ENCODE measurements around the gene MACROD2.

The MACROD2 gene

GRCh38 chr20:15036948-15037347, 1041.6 kb downstream of the MACROD2 start:
- DNase-seq, result no peak

GRCh38 chr20:15039088-15039752, 1043.9 kb downstream of the MACROD2 start:
- no peak for DNase-seq

GRCh38 chr20:15042723-15043122, 1047.4 kb downstream of the MACROD2 start:
- DNase-seq, result no peak

DNA sequence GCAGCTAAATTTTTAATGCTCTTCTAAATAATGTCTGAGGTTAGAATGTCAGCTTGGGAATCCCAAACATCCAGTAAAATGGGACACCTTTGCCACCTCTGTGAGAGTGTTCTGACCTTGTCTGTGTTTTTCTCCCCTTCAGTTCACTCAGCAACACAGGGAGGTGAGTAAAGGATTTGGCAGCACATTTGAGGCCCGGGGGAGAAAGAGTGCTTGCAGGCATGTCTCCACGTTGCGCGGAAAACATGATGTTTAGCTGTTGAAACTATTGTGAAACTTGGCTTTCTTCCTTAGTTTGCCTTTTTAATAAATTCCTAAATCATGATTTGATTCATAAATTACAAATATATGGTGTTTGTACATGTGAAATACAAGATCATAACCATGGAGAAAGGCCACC, 1049.9 kb downstream of the MACROD2 start:
- no peak for DNase-seq

GRCh38 chr20:15047042-15047441, 1051.7 kb downstream of the MACROD2 start:
- DNase-seq, result no peak

- DNase-seq, result no peak
These were observed 1052.3 kb downstream of the MACROD2 start for GRCh38 chr20:15047601-15048000.

GRCh38 chr20:15056246-15056645, 1060.9 kb downstream of the MACROD2 start:
- no peak for DNase-seq

DNA sequence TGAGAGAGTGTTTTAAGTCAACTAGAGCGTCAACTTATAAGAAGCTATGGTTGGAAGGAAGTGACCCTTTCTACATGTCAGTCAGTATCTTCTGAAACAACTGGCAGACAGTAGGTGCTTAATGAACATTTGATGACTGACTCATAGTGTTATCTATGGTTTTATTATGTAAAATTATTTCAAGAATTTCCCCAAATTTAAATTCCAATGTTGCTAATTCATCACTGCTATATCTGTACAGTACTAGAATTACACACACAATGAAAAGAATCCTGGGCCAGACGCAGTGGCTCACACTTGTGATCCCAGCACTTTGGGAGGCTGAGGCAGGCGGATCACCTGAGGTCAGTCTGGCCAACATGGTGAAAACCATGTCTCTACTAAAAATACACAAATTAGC, 1063.5 kb downstream of the MACROD2 start:
- no peak for DNase-seq

- no peak for DNase-seq
These were observed 1064.1 kb downstream of the MACROD2 start for GRCh38 chr20:15059438-15059837.

DNA sequence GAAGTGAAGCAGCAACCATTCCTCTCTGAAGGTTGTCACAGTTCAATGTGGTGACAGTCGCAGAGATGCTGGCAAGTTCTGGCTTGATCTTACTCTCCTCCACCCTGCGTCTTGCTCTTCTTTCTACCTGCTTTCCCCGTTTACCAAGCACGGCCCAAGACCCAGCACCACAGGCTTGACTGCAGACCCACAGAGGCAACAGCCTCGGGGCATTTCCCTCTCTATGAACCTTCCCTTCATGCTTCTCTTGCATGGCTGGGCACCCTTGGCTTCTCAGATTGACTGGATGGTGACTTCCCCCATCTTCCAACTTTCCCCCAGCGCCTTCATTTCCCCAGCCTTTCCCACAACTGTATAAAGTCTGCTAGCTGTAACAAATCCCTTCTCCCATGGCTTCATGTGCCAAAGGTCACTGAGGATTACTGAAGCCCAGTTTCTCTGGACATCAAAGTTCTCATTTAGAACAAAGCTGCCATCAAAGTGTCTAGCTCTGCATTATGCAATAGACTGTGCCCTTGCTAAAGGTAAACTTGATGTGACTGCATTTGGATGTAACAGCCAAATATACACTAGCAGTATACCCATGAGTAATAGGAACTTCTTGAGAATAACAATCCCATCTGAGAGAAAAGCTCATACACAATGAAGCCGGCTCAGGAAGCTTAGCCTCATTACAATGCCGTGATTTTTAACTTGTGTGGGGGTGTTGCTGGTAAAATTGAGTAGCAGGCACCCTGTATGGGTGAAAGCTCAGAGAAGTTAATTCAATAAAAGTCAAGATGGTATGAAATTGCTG, 1065.1 kb downstream of the MACROD2 start:
- no peak for DNase-seq

DNA sequence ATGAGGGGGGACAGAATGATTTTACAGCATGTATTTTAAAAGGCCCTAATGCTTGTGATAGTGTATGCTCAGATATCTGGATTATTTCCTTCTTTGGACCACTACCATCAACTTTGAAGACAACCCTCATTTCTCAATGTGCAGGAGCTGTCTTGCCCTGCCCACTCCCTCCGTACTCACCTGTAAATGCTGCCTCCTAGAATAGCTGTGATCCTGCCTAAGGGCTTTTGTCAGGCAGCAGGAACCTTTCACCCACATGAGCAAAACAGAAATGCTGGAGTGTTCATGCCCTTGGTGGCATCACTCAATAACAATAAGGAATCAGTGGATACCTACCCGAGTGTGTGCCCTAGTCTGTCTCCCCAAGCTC, 1065.7 kb downstream of the MACROD2 start:
- no peak for DNase-seq

GRCh38 chr20:15061955-15062354, 1066.6 kb downstream of the MACROD2 start:
- DNase-seq, result no peak

GRCh38 chr20:15063081-15063480, 1067.8 kb downstream of the MACROD2 start:
- no peak for DNase-seq

- DNase-seq, result no peak
These were observed 1069.4 kb downstream of the MACROD2 start for GRCh38 chr20:15064741-15065140.

DNA sequence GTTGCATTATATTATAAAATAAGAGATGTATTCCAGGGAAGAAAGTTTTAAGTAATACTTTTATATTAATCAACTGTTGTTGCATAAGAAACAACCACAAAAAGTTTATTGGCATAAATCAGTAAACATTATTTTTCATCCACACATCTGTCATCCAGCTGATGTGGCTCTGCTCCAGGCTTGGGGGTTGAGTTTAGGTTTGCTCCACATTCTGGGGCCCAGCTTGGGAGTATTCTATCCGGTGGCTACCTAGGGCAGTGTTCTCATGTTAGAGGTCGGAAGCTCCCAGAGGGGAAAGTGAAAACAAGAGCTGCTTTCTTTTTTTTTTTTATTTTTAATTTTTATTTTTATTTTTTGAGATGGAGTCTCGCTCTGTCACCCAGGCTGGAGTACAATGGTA, 1070.5 kb downstream of the MACROD2 start:
- no peak for DNase-seq

DNA sequence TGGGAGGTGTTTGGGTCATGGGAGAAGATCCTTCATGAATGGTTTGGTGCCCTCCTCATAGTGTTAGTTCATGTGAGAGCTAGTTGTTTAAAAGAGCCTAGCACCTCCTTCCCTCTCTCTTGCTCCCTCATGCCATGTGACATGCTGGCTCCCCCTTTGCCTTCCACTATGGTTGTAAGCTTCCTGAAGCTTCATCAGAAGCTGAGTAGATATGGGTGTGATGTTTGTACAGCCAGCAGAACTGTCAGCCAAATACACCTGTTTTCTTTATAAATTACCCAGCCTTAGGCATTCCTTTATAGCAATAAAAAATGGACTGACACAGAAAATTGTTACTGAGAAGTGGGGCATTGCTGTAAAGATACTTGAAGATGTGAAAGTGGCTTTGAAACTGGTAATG, 1073.2 kb downstream of the MACROD2 start:
- no peak for DNase-seq

DNA sequence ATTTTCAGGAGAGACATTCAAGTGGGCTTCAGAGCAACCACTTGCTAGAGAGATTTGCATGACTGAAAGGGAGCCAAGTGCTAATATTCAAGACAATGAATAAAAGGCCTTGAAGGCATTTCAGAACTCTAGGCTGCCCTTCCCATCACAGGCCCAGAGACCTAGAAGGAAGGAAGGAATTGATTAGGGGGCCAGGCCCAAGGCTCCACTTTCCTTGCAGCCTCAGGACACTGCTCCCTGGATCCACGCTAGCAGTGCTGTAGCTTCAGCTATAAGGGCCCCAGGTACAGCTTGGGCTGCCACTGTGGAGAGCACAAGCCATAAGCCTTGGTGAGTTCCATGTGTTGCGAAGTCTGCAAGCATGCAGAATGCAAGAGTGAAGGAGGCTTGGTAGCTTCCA, 1074.0 kb downstream of the MACROD2 start:
- DNase-seq, result no peak

DNA sequence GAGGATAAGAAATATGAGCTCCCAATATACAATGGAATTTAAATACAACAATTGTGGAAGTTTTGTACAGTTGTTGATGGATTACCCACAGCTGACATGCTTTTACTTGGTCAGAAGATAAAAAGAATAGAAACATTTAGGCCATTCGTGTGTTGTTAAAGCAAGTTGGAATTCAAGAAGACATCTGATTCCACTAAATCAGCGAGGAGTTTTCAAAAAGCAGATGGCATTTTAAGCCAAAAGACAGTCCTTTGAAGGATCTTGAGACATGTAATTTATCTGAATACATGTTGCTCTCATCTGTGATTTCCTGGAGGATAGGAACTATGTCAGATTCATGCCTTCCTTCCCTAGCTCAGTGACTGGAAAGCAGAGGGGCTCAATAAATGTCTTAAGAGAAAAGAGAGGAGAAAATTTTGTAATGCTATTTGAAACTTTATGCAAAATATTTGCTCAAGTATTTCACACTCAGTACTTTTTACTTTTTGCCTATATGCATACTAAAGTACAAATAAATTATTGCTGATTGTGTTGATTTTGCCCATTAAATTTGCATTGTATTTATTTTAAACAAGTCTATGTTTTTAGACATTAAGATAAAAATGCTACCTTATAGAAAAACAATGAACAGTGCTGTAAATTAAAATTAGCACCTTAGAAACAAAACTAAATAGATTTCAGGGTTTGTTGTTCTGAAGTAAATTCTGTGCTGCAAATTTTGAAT, 1075.9 kb downstream of the MACROD2 start:
- no peak for DNase-seq

DNA sequence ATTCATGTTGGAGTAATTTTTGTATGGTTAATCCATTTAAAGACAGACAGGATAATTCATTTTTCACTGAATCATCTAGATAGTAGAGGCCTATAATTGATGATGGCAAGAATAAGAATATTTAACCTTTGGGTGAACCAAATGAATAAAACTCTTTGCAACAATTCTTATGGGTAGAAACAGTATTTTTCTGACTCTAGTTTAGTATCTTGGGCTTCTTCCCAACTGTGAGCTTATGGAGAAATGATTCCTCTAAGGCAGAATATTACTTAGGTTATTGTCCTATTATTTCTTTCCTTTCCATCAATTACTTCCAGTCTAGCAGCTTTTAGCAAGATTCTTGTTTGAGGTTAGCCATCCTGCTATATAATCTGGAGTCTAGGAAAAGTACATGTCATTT, 1077.0 kb downstream of the MACROD2 start:
- DNase-seq, result no peak

- no peak for DNase-seq
These were observed 1080.3 kb downstream of the MACROD2 start for GRCh38 chr20:15075586-15075985.

- DNase-seq, result no peak
These were observed 1081.5 kb downstream of the MACROD2 start for GRCh38 chr20:15076785-15077184.

GRCh38 chr20:15077733-15078250, 1082.5 kb downstream of the MACROD2 start:
- DNase-seq, result no peak

DNA sequence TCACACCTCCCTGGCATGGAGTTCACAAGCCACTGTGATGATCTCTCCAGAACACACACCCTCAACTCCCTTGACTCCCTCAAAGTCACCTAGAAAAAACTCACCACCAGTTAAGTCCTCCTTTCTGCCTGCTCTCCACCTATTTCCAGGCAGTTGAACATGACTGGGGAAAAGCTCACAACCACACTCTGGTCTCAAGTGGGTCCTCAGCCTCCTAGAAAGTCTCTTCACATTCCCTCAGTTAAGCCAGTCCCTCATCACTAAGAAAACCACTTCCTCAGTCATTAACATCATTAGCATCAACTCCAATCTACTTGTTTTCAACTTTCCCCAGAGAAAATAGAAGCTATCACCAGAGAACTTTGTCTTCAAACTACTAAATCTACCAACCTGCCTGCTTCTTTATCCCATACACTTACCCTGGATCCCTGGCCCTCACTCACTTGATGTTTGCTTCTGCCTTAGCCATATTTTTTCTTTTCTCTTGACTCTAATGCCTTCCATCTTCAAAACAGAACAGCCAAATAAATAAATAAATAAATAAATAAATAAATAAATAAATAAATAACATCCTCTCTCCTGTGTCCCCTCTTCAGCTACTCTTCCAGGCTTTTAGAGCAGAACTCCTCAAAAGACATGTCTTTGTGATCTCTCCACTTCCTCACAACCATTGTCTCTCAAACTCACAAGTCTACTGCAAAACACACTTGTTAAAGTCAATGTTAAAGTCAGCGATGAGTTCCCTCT, 1084.5 kb downstream of the MACROD2 start:
- DNase-seq, result no peak
